ENCODE measurements around the gene OSMR.
"Not testable (repeated sequence)": the region's sequence is repeated elsewhere in the genome, so short reads cannot be mapped to it uniquely, and the experiment has no call there.

Gene OSMR

GRCh38 chr5:38831117-38831516, 14.7 kb upstream of the OSMR start:
- no peak for DNase-seq (ENCODE audit: low read depth, low spot score)

GRCh38 chr5:38831909-38832308, 13.9 kb upstream of the OSMR start:
- no peak for DNase-seq (ENCODE audit: low read depth, low spot score)

- DNase-seq (ENCODE audit: low read depth, low spot score), result no peak
Observed at GRCh38 chr5:38832810-38833209, 13.0 kb upstream of the OSMR start.

GRCh38 chr5:38835887-38836286, 9.9 kb upstream of the OSMR start:
- DNase-seq (ENCODE audit: low read depth, low spot score), result no peak

- no peak for DNase-seq (ENCODE audit: low read depth, low spot score)
Observed at GRCh38 chr5:38837416-38837815, 8.4 kb upstream of the OSMR start.

GRCh38 chr5:38837932-38838331, 7.9 kb upstream of the OSMR start:
- DNase-seq (ENCODE audit: low read depth, low spot score), result no peak

- DNase-seq (ENCODE audit: low read depth, low spot score), result no peak
Observed at GRCh38 chr5:38843665-38844064, 2.1 kb upstream of the OSMR start.

- DNase-seq (ENCODE audit: low read depth, low spot score), result no peak
Observed at GRCh38 chr5:38846379-38847011, 683 bp downstream of the OSMR start.

- no peak for DNase-seq (ENCODE audit: low read depth, low spot score)
Observed at GRCh38 chr5:38847559-38848347, 1.9 kb downstream of the OSMR start.

- no peak for DNase-seq (ENCODE audit: low read depth, low spot score)
Observed at GRCh38 chr5:38848637-38849036, 2.8 kb downstream of the OSMR start.

GRCh38 chr5:38851640-38852039, 5.8 kb downstream of the OSMR start:
- DNase-seq (ENCODE audit: low read depth, low spot score), result not testable (repeated sequence)

GRCh38 chr5:38853753-38854470, 8.1 kb downstream of the OSMR start:
- no peak for DNase-seq (ENCODE audit: low read depth, low spot score)

GRCh38 chr5:38854907-38855306, 9.1 kb downstream of the OSMR start:
- DNase-seq (ENCODE audit: low read depth, low spot score), result no peak

- DNase-seq (ENCODE audit: low read depth, low spot score), result no peak
Observed at GRCh38 chr5:38856660-38857059, 10.8 kb downstream of the OSMR start.

GRCh38 chr5:38858839-38859238, 13.0 kb downstream of the OSMR start:
- no peak for DNase-seq (ENCODE audit: low read depth, low spot score)

- not testable (repeated sequence) for DNase-seq (ENCODE audit: low read depth, low spot score)
Observed at GRCh38 chr5:38861986-38862770, 16.4 kb downstream of the OSMR start.

GRCh38 chr5:38866362-38867031, 20.7 kb downstream of the OSMR start:
- DNase-seq (ENCODE audit: low read depth, low spot score), result no peak

- no peak for DNase-seq (ENCODE audit: low read depth, low spot score)
Observed at GRCh38 chr5:38867032-38867398, 21.2 kb downstream of the OSMR start.

GRCh38 chr5:38867416-38867815, 21.6 kb downstream of the OSMR start:
- DNase-seq (ENCODE audit: low read depth, low spot score), result no peak

- no peak for DNase-seq (ENCODE audit: low read depth, low spot score)
Observed at GRCh38 chr5:38870595-38870994, 24.8 kb downstream of the OSMR start.

GRCh38 chr5:38871058-38871605, 25.3 kb downstream of the OSMR start:
- no peak for DNase-seq (ENCODE audit: low read depth, low spot score)

Measured in iPS DF 19.7 (cell line).